Subcutaneous adipose tissue (tissue), 4 donors: ENCODE data around the gene AMBP. TPM values are rescaled to one million over a fixed set of nuclear protein-coding genes. Genes with fewer than 3 reads are reported as not detected.

ENCODE experiments used
- CTCF ChIP-seq: fragments of 450-650 bp; IDR thresholded peaks from one replicate; pipeline ENCODE4 v1.5.1; 2016; ENCODE audit warnings: low read depth, mild to moderate bottlenecking, control low read depth, antibody characterized with exemption, moderate library complexity
- total RNA-seq, 4 donors: library from RNA; depleted of rRNA; stranded (reverse); fragments of >200 nt; gene quantifications; one replicate each; pipeline ENCODE4 v1.1.0, GENCODE V29; 2016

Gene AMBP
- total RNA-seq, 4 donors from 2014 or later, result not detected

GRCh38 chr9:114122136-114123027, 44.3 kb upstream of the AMBP start:
- no peak for TF ChIP-seq CTCF

GRCh38 chr9:114121227-114122135, 43.4 kb upstream of the AMBP start:
- no peak for TF ChIP-seq CTCF

GRCh38 chr9:114120192-114121014, 42.3 kb upstream of the AMBP start:
- TF ChIP-seq CTCF, result no peak

GRCh38 chr9:114119242-114120191, 41.4 kb upstream of the AMBP start:
- TF ChIP-seq CTCF, result no peak

- no peak for TF ChIP-seq CTCF
These were observed 40.1 kb upstream of the AMBP start for GRCh38 chr9:114117996-114118830.

- no peak for TF ChIP-seq CTCF
These were observed 39.5 kb upstream of the AMBP start for GRCh38 chr9:114117614-114117995.
